CD4-positive, alpha-beta T cell treated with Interleukin-15 for 4 hours (primary cell): ENCODE data around the gene CTIF.
A peak's percentile ranks its signal among the peaks of the same experiment; 100 is the strongest.
"Not testable (repeated sequence)": the region's sequence is repeated elsewhere in the genome, so short reads cannot be mapped to it uniquely, and the experiment has no call there.

ENCODE experiments used
- DNase-seq: peaks from one replicate; pipeline ENCODE4 v3.0.0-alpha.2; 2020; ENCODE audit warnings: low spot score

Gene CTIF

DNA sequence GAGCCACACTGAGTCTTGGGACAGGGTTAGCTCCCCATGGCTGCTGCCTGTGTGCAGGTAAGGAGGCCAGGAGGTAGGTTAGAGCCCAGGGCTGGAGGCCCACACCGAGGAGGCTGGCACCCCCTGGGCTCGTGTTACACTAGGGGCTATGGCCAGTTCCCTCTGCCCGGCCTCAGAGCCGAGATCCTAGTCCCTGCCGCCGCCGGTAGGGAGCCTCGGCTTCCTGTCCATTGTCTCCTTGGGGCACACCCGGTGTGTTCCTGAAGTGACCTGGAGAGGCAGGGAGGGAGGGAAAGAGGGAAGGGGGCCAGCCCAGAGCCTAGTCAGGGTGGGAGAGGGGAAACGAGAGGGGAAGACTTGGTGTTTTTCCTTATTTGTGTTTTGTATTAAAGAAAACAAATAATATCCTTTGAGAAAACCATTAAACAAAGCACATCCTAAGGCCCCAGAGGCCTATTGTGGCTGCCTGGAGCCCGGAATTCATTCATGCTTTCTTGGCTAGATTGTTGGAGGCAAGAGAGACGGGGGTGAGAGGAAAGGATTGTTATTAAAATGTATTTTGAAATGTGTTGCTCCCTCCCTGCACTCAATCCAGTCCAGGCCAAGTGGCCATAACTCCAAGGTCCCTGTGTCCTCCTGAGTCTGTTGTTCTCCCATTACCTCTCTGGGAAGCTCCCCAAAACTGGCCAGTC is 170.7 kb downstream of the CTIF start:
- DNase-seq = no peak

DNA sequence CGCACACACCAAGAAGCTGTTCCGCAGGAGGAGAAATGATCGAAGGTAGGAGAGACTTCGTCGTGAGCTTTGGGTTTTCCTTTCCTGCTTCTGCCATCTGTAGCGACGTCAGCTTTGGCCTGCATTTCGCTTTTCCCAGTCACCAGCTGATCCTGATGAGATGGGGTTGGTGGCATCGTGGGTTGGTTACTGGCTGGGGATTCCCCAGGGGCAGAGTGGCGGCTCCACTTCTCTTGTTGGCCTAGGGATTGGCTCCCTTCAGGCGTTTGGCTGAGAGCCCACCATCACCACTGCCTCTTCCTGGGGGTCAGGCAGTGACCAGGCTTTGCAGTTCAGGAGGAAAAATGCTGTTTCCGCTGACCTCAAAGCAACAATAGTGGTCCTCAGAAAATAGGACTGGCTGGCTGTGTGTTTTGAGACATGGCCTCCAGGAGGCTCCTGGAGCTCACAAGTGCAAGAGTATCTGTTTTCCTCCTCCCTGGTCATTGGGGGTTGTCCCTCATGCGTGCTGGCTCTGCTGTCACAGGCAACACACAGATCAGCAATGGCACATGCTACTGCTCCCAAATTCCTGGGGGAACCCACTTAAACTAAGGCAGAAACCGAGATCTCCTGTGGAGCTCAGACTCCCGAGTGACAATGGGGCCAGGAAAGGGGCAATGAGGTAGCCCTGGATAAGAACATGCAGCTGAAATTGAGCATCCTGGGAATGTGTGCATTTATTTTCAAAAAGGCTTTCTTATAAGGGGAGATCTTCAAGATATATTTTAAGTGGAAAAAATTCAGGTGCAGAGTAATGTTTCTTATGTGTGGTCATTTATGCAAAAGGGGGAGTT is 173.0 kb downstream of the CTIF start:
- DNase-seq = peak; percentile 4

DNA sequence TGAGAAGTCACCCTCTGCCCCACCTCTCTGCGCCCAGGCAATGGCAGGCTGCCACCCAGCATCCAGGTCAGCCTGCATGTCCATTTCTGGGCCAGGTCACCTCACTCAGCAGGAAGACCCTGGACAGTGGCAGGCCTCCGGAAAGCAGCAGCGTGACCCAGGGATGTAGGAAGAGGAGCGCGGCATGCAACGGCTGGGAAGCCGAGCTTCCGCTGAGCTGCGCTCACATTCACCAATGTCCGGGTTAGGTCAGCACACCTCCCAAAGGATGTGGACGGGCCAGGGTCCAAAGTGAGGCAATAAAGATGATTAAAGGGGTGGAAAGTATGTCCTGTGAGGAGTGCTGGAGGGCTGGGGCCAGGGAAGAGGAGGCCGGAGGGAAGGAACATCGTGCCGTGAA is 174.5 kb downstream of the CTIF start:
- no peak for DNase-seq

DNA sequence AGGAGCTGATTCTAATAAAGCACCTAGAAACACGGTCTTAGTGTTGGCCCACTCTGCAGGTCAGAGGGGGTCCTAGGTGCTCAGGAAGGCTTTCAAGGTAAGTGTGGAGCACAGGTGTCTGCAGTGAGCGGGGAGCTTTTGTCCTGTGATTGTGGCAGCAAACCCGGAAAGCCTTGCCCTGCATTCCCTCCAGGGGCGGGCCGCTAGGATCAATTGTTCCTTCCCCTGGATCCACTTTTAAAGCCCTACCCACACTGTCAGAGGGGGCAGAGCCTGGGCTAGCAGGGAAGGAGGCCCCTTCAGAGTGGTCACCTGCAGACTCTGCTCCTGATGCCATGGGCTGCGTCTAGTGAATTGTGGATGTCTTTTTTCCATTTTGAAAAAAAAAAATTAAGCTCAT is 176.0 kb downstream of the CTIF start:
- no peak for DNase-seq

DNA sequence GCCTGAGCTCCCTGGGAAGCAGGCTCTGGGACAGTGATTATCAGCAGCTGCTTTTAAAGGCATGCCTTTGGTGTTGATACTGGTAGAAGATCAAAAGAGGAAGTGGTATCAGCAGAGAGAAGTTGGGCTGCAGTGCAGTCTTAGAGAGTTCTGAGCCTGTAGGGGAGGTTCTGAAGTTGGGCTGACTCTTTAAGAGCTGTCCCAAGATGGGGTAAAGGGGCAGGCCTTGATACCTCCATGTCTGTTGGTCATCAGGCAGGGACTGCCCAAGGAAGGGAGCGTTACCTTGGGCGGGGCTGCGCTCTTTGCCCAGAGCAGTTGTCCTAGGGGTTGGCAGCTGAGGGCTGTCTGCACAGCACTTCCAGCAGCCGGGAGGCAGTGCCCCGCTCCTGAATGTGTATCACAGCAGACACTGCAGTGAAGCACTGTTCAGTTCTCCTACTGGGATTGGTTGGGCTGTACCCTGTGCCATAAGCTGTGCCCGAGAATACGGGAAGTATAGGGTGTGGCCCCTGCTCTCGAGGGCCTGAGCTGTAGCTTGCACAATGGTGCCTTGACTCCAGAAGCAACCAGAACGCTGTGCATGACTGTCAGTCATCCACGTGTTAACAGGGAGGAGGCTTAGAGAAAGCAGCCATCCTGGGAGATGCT is 177.0 kb downstream of the CTIF start:
- DNase-seq = peak; percentile 2

DNA sequence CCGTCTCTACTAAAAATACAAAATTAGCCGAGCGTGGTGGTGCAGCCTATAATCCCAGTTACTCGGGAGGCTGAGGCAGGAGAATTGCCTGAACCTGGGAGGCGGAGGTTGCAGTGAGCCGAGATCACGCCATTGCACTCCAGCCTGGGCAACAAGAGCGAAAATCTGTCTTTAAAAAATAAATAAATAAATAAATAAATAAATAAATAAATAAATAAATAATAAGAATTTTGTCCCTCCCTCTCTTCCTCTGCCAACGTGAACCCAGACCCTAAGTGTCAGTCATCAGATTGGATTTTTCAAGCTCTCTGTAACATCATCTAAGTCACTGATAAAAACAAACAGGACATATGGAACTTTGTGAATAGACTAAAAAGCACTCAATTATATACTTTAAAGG is 178.4 kb downstream of the CTIF start:
- DNase-seq = not testable (repeated sequence)

DNA sequence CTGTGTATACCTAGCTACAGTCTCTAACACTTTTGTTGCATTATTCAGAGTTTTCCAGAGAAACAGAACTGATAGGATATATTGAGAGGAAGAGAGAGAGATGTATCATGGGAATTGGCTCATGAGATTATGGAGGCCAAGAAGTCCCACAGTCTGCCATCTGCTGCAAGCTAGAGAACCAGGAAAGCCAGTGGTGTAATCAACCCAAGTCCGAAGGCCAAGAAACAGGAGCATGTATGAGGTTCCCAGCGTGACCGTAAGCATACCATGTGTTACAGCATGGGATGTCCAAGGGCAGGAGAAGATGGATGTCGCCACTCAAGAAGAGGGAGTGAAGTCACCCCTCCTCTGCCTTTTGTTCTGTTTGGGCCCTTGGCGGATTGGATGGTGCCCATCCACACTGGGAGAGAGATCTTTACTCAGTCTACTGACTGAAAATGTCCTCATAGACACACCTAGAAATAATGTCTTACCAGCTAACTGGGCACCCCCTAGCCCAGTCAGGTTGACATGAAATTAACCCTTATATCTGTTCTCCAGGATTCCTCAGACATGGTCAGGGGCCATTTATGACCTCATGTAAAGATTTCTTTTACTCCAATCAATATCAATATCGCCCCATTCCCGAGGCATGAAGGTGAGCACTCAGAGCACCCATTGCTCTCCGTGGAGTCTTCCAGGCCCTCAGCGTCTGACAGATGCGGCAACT is 179.6 kb downstream of the CTIF start:
- no peak for DNase-seq

DNA sequence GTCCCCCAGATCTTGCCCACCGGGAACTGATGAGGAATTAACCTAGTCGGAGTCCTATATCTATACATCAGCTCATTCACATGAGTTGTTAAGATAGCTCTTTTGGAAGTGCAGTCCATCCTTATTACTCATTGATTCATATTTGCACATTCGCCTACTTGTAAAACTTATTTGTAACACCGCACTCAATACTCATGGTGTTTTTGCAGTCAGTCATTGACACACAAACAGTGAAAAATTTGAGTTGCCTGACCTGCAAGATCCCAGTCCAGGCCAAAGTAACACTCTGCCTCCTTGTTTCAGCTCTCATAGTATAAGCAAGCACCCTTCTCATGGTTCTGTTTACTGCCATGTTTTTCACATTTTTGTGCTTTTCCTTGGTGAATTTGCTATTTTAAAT is 180.6 kb downstream of the CTIF start:
- no peak for DNase-seq

DNA sequence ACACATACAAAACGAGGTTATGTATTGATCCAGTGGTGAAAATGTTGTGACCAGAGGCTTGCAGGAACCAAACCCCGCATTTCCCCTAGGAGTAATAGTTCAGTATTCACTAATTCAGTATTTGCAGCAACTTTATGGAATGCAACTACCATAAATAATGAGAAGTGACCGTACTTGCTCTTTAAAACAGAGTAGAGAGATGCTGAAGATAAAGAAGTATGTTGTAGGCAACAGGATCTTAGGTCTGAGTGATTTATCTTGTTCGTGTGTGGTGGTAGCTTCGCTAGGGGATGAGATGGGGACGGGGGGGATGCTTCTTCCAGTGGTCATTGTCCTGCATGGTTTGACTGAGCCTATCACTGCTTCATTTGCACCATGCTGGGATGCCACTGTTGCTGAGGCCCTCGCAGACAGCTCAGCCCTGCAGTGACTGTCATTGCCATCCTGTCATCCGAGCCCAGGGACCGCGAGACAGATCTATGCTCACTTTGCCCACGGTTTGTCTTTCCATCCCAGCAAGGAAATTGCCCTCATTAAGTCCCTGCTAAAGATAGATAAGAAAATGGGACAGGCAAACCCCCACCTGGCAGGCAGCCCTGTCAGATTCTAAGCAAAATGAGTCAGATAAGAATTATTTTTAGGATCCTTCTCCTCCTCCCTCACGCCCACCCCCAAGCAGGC is 181.3 kb downstream of the CTIF start:
- no peak for DNase-seq

DNA sequence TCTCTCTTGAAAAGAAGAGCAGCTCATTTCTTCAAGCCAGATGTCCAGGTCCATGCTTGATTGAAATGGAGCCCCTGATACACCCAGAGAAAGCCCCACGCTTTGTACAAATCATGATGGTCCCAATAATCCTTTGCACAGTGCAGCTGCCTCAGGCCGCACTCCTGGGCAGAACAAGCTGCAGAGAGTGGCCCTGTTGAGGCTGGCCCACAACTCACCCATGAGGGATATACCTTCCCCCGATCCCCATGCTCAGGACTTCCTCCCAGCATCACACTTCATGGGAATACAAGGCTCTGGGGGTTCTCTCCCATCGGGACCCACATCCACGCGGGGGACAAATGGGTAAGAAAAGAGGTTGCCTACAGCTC is 181.8 kb downstream of the CTIF start:
- DNase-seq = no peak

DNA sequence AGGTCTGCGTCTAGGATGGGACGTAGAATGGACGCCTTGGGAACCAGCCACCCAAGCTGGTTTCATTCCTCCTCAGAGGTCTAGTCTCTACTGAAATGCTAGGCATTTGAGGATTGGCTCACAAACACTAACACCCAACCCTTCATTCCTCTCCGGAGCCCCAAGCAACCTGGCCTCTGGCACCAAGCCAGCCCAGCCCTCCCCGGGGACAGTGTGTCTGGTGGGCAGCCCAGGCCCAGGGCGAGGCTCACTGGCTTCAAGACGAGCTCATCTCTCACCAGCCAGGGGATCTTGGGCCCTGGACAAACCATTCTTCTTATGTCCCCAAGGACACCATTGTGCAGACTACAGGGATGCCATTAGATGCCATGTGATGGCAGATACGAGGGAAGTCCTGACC is 182.5 kb downstream of the CTIF start:
- no peak for DNase-seq

DNA sequence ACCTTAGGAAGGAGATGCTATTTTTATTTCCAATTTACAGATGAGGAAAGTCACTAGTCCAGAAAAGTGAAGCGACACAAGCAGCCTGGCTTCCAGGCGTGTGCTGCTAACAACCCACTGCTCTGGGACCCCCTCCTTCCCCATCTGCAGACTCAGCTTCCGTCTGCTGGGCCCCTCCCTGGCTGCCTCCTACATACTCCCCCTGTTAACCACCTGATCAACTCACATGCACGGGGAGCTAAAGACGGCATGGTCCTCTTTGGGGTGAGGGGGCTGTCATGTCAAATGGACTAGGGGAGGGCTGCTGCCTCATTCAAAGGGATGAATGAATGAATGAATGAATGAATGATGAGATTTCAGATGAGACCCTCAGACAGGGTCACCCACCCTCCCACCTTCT is 184.2 kb downstream of the CTIF start:
- no peak for DNase-seq

DNA sequence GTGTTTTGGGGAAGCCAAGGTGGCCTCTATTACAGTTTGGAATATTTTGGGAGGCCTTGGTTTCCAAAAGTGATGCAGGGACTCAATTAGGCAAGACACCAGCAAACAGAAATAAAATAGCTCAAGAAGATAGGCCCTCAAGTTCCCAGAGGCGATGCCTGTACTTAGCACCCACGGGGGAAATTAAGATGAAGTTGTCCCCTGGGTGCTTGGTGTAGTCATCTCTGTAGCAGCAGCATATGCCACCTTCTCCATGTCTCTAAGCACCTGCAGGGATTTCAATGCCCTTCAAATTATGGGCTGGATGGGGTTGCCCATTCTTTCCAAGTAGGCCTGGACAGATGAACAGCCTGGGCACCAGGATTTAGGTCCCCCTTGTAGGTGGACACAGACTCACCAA is 185.0 kb downstream of the CTIF start:
- DNase-seq = no peak

DNA sequence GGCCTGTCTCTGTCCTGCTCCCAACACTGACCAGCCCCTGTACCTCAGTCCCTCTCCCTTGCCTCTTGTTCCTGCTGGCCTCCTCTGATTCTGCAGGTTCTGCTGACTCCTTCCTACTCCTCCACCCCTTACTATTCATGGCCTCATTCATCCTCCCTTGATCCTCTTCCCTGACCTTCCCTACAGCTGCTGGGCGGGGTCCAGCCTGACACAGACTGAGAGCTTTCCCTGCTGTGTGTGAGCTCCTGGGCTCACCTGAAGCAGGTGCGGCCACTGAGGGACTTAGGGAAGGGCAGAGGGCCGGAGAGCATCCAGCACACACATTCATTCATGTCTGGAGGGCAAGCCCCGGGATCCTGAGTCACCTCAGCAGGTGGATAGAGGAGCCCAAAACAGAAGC is 185.6 kb downstream of the CTIF start:
- DNase-seq = no peak

DNA sequence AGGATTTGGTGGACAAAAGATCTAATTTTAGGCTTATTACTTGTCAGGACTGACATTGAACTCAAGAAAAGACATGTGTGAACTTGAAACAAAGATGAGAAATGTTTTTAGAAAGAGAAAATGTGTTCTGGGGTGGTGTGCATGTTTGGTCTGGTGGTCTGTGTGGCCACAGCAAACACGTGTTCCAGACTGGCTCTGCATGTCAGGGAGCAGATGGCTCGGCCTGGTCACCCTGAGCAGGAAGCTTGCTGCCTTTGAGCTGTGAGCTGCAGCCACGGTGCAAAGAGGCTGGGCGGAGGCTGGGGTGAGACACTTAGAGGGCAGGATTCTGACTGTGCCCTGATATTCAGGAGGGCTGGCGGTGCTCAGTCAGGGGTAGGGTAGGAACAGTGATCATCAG is 186.1 kb downstream of the CTIF start:
- no peak for DNase-seq

DNA sequence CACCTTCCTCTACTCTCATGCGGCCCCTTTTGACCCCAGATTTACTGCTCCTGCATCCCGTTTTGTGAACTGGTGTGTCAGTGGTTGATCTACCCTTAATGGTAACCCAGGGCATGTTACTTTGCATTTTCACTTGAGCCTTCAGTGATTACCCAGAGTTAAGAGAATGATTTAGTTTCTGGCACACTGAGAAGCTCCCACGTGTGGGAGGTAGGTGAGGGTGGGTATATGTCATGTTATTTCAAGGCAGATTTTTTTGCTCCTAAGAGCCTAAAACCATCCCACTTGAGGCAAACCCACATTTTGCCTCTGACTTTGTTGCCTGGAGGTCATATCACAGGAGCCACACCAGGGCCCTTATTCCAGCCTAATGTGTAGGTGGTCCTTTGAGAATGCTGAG is 186.7 kb downstream of the CTIF start:
- DNase-seq = no peak

DNA sequence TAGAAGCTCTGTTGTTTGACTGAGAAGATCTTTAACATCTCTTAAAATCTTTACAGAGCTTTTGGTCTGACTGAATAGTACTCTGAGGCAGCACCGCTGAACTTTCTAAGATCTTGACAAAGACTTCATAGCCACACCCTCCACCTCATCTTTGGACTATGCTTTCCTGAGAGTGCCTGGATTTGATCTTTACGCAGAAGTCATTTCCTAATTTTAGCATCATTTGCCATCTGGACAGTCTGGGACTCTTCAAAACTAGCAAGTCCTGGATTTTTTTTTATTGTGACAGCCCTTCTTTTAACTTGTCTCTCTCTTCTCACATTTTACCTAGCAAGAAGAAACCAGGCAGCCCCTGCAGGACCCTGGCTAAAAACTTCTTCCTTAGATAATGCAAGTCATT is 188.8 kb downstream of the CTIF start:
- DNase-seq = no peak

DNA sequence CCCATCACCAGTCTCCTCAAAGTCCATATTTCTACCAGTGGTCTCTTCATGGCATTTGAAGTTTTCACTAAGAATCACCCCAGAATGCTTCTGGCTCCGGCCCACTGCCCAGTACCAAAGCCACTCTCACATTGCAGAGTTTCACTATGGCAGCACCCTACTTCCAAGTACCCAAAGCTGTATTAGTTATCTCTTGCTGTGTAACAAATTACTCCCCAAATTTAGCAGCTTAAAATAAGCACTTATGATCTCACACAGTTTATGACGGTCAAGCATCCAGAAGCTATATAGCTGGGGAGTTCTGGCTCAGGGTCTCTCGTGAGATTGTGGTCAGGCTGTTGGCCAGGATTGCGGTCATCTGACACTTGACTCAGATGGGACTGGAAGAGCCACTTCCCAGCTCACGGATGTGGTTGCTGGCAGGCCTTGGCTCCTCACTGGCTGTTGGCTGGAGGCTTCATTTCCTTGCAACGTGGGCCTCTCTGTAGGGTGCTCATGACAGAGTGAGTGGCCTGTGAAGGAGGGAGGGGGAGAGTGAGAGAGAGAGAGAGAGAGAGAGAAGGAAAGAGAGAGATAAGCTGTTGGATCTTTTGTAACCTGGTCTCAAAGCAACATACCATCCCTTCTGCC is 189.5 kb downstream of the CTIF start:
- no peak for DNase-seq

DNA sequence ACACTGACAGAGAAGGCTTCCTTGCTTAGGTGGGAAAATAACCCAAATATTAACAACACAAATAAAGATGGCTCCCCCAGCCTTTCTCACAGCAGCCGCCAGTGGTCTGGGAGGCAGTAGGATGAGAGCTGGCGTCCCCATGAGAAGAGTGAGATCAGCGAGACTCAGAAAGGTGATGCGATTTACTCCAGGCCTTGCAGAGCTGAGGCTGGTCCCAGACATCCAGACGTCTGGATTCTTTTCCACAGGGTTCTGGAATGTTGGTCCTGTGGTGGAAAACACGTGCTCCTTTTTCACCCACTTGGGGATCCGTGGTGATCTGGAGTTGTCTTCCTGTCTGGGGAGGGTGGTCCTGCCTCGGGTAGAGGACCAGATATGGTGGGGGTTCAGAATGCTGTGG is 190.6 kb downstream of the CTIF start:
- no peak for DNase-seq

DNA sequence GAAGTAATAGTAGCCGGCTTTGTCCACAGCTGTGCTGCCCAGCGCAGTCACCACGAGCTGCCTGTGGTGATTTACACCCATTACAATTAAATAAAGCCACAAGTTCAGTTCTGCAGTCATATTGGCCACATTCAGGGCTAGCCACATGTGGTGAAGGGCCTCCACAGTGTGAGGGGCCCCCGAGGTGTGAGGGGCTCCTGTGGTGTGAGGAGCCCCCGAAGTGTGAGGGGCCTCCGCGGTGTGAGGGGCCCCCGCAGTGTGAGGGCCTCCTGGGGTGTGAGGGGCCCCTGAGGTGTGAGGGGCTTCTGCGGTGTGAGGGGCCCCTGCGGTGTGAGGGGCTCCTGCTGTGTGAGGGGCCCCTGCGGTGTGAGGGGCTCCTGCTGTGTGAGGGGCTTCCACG is 191.2 kb downstream of the CTIF start:
- no peak for DNase-seq

DNA sequence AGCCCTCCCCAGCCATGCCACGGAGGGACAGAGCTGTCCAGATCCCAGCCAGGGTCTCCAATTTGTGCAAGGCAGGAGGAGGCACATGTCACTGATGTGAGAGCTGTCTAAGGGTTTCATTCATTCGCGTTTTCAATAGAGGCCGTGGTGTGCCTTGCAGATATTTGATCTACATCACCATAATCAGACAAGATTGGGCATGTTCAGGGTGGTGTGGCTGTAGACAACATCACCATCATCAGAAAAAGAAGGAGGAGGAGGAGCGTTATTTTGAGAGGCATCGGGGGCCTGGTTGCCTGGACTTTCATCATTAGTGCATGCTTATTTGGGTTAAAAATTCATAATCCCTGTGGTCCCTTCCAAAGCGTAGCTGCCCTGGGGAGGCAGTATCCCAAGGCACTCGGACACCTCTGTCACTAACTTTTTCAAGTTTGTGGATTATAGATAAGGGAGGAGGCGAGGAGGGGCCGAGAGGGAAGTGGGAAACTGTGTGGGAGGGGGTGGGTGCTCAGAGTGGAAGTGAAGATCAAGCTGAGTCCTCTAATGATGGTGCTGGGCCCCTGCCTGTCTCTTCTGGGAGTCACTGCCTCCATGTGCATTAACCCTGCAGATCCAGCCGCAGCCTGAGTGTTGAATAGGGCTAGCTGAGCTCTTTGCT is 194.1 kb downstream of the CTIF start:
- no peak for DNase-seq
